GM12878 (cell line): ENCODE measurements around the gene F8A1. TPM values are rescaled to one million over a fixed set of nuclear protein-coding genes. Genes with fewer than 3 reads are reported as not detected.
"Not testable (repeated sequence)": the region's sequence is repeated elsewhere in the genome, so short reads cannot be mapped to it uniquely, and the experiment has no call there.

ENCODE experiments used
- ATAC-seq: fragments of 200-7000 bp; cut with Tn5 transposase; 3 replicates; pipeline ENCODE4 v1.9.1; 2020; ENCODE audit warnings: mild to moderate bottlenecking, moderate library complexity
- BruUV-seq: library from RNA; stranded (reverse); fragments of 400-500 nt; replicated peaks from 2 replicates; lab custom pipeline; 2021; lab: Mats Ljungman, UMichigan
- CTCF ChIA-PET: fragments of 300-600 bp; sonication (Branson Sonifier 250); formaldehyde crosslinking; extraction: SDS; loops from one replicate; lab custom pipeline; 2021; ENCODE audit warnings: inconsistent platforms; lab: Yijun Ruan, JAX
- POLR2A ChIA-PET: fragments of 350-600 bp; formaldehyde crosslinking; extraction: SDS; loops from one replicate; lab custom pipeline; 2021; ENCODE audit warnings: inconsistent platforms; lab: Charles Lee
- RAD21 ChIA-PET: fragments of 300-600 bp; sonication (Branson Sonifier 250); formaldehyde crosslinking; loops from one replicate; lab custom pipeline; 2023; ENCODE audit warnings: antibody characterized with exemption; ENCODE audit not compliant: unreplicated experiment; lab: Charles Lee
- SMC1A ChIA-PET: fragments of 300-600 bp; sonication (Branson Sonifier 250); formaldehyde crosslinking; loops from one replicate; lab custom pipeline; 2023; ENCODE audit not compliant: unreplicated experiment, uncharacterized antibody; lab: Charles Lee
- DNase-seq: peaks from one replicate; pipeline ENCODE4 v3.0.0-alpha.2; 2011; ENCODE audit warnings: low read depth, low spot score
- FAIRE-seq: peaks from 3 replicates; lab custom pipeline; 2011; peaks lifted over from hg19 to GRCh38; lab: Jason Lieb, UNC
- H2AFZ ChIP-seq: 2 replicates; pipeline ENCODE4 v1.6.0; 2011; ENCODE audit warnings: low read depth, low read length, control low read depth; ENCODE audit not compliant: control insufficient read depth
- H3K27ac ChIP-seq: 2 replicates; pipeline ENCODE4 v1.5.1; 2011; ENCODE audit warnings: control low read depth; ENCODE audit not compliant: control insufficient read depth, insufficient read depth
- H3K27me3 ChIP-seq, 2 experiments: replicated peaks in 1 of 2; 2 replicates each; pipeline versions ENCODE4 v1.6.0 to v1.6.1; 2011; ENCODE audit warnings: low read length in 1 of 2; ENCODE audit not compliant: control insufficient read depth in 2 of 2, insufficient read depth in 2 of 2
- H3K36me3 ChIP-seq, 2 experiments: 2 replicates each; pipeline ENCODE4 v1.5.1; 2011; ENCODE audit warnings: low read length in 1 of 2; ENCODE audit not compliant: control insufficient read depth in 2 of 2, insufficient read depth in 2 of 2
- H3K4me1 ChIP-seq: 2 replicates; pipeline ENCODE4 v1.6.1; 2011; ENCODE audit warnings: mild to moderate bottlenecking, low read length, moderate library complexity, mixed read lengths; ENCODE audit not compliant: control insufficient read depth, insufficient read depth
- H3K4me2 ChIP-seq: 2 replicates; pipeline ENCODE4 v1.6.0; 2011; ENCODE audit warnings: control low read depth; ENCODE audit not compliant: control insufficient read depth, insufficient read depth
- H3K4me3 ChIP-seq: fragments of 200-600 bp; sonication (generic); 2 replicates; pipeline ENCODE4 v1.5.1; 2016
- H3K79me2 ChIP-seq: 2 replicates; pipeline ENCODE4 v1.6.0; 2011; ENCODE audit warnings: low read length; ENCODE audit not compliant: control insufficient read depth, insufficient read depth
- H3K9ac ChIP-seq: 2 replicates; pipeline ENCODE4 v1.8.0; 2011; ENCODE audit warnings: low read length, control low read depth, mixed read lengths; ENCODE audit not compliant: control insufficient read depth, insufficient read depth
- H3K9me3 ChIP-seq: replicated peaks from 3 replicates; pipeline ENCODE4 v1.5.1; 2011; ENCODE audit warnings: mild to moderate bottlenecking, low read length; ENCODE audit not compliant: control insufficient read depth, insufficient read depth
- H4K20me1 ChIP-seq: 2 replicates; pipeline ENCODE4 v1.6.0; 2011; ENCODE audit not compliant: control insufficient read depth, insufficient read depth
- BMI1 ChIP-seq: fragments of 450-650 bp; IDR thresholded peaks from 2 replicates; pipeline ENCODE4 v1.6.1; 2016; ENCODE audit warnings: mild to moderate bottlenecking, moderate library complexity, borderline replicate concordance
- CBX3 ChIP-seq: fragments of 200-600 bp; sonication (generic); IDR thresholded peaks from 2 replicates; pipeline ENCODE4 v1.6.1; 2016; ENCODE audit warnings: low read depth, borderline replicate concordance
- CBX5 ChIP-seq: sonication (generic); IDR thresholded peaks from 2 replicates; pipeline ENCODE4 v1.6.1; 2016; ENCODE audit warnings: low read depth, moderate library complexity, mild to moderate bottlenecking, inconsistent platforms
- DPF2 ChIP-seq: fragments of 450-650 bp; IDR thresholded peaks from 2 replicates; pipeline ENCODE4 v1.6.1; 2017; ENCODE audit warnings: mild to moderate bottlenecking
- LARP7 ChIP-seq: fragments of 450-650 bp; IDR thresholded peaks from 2 replicates; pipeline ENCODE4 v1.6.1; 2017; ENCODE audit warnings: mild to moderate bottlenecking
- RFX5 ChIP-seq: IDR thresholded peaks from 2 replicates; pipeline ENCODE4 v1.6.1; 2011; ENCODE audit warnings: low read depth, low read length, improper control_type of control experiment
- SREBF1 ChIP-seq: IDR thresholded peaks from 2 replicates; pipeline ENCODE4 v1.6.1; 2012; ENCODE audit warnings: mild to moderate bottlenecking, low read length
- STAT3 ChIP-seq: IDR thresholded peaks from 2 replicates; pipeline ENCODE4 v1.6.1; 2011; ENCODE audit warnings: low read depth, low read length, improper control_type of control experiment
- TAF1 ChIP-seq: IDR thresholded peaks from 2 replicates; pipeline ENCODE4 v1.6.1; 2011; ENCODE audit warnings: mild to moderate bottlenecking, low read depth, low read length, borderline replicate concordance
- WGBS: methylation state at CpG from one replicate; pipeline ENCODE4 v1.1.6; 2016; ENCODE audit warnings: low lambda C conversion rate; ENCODE audit not compliant: insufficient replicate concordance, insufficient coverage; ENCODE audit errors: missing lambda C conversion rate; 5-methylcytosine and 5-hydroxymethylcytosine counted together
- in situ Hi-C: fragments of 300-500 bp; cut with MboI; formaldehyde crosslinking; loops from 9 replicates; pipeline ENCODE4 v1.14.3; 2018; ENCODE audit warnings: mixed read lengths
- intact Hi-C: fragments of 100-400 bp; cut with micrococcal nuclease; formaldehyde crosslinking; loops from one replicate; pipeline ENCODE4 v1.14.2; 2022; ENCODE audit not compliant: unreplicated experiment
- polyA plus RNA-seq, 11 experiments: library from polyadenylated mRNA; depleted of rRNA in 4 of 11; unstranded in 6 of 11; stranded (reverse) in 5 of 11; fragments of >200 nt; fragmentation: Nextera tagmentation in 4 of 11; fragmentation: Illumina TruSeq in 1 of 11; extraction: Ambion mirVana in 4 of 11; extraction: Trizol in 1 of 11; gene quantifications; 1 replicate in 1 of 11; 2 replicates in 10 of 11; pipeline versions ENCODE4 v1.2.1 to v1.2.3, GENCODE V29; 2011 to 2016; ENCODE audit warnings: inconsistent platforms in 2 of 11, missing spikeins in 2 of 11, low read depth in 1 of 11
- total RNA-seq, 4 experiments: library from RNA; depleted of rRNA in 3 of 4; stranded (reverse); fragments of >200 nt in 3 of 4; fragmentation: Illumina TruSeq in 1 of 4; extraction: Trizol in 1 of 4; gene quantifications; 2 replicates each; pipeline versions ENCODE4 v1.2.1 to v1.2.3, GENCODE V29; 2013 to 2021

Gene F8A1
- total and polyA plus RNA-seq, 10 of the 15 experiments (the other 5 are each of a cell fraction or from before 2014, with no cell fraction given) = 7.0 to 76.4 (median 16.0) TPM

- no peak for TF ChIP-seq DPF2
- TF ChIP-seq RFX5 = no peak
- TF ChIP-seq TAF1 = no peak
- no peak for TF ChIP-seq LARP7
- no peak for TF ChIP-seq CBX5
- TF ChIP-seq BMI1 = no peak
- no peak for TF ChIP-seq CBX3
- TF ChIP-seq SREBF1 = no peak
- no peak for TF ChIP-seq STAT3
- RAD21 ChIA-PET = no interaction called here
- BruUV-seq = no TSS peak
- DNase-seq (no peak), ATAC-seq (no peak), FAIRE-seq (no peak)
- Histone ChIP-seq H3K79me2 (no peaks in the 10 kb centered on the region), H4K20me1 (no peaks in the 10 kb centered on the region), H2AFZ (no peak overlapping the region), H3K9me3 (no peaks in the 10 kb centered on the region), H3K4me1 (no peaks in the 10 kb centered on the region), H3K36me3 (no peaks in the 10 kb centered on the region), H3K9ac (no peak overlapping the region), H3K27ac (no peak overlapping the region), H3K27me3 (no peaks in the 10 kb centered on the region), H3K4me3 (no peak overlapping the region), H3K4me2 (no peak overlapping the region)
- CTCF ChIA-PET = no interaction called here
- intact Hi-C loops = no loop called here
- in situ Hi-C loops = no loop called here
- WGBS = 33% methylated on average over 2 of the region's 2 CpGs
- POLR2A ChIA-PET = no interaction called here
- SMC1A ChIA-PET = no interaction called here
These were observed 12.8 kb upstream of the F8A1 start for GRCh38 chrX:154873329-154873728.

- DNase-seq, POLR2A ChIA-PET, H3K9ac ChIP-seq, intact Hi-C loops, SMC1A ChIA-PET, H3K4me3 ChIP-seq, H3K4me2 ChIP-seq, BruUV-seq, RAD21 ChIA-PET, in situ Hi-C loops, H3K36me3 ChIP-seq, H3K79me2 ChIP-seq, FAIRE-seq, H3K4me1 ChIP-seq, H4K20me1 ChIP-seq, H2AFZ ChIP-seq, H3K27me3 ChIP-seq, H3K27ac ChIP-seq, H3K9me3 ChIP-seq, CTCF ChIA-PET: not testable (repeated sequence)
- WGBS = no CpG with 5 or more reads among the region's 8 CpGs
- peak; percentile 23 for ATAC-seq
These were observed 2.1 kb upstream of the F8A1 start for GRCh38 chrX:154884069-154884468.

GRCh38 chrX:154885057-154885456 lies 1.1 kb upstream of the F8A1 start:
- DNase-seq, FAIRE-seq, BruUV-seq, POLR2A ChIA-PET, CTCF ChIA-PET, H3K4me1 ChIP-seq, H4K20me1 ChIP-seq, H3K27ac ChIP-seq, H3K36me3 ChIP-seq, H3K9ac ChIP-seq, H3K79me2 ChIP-seq, RAD21 ChIA-PET, in situ Hi-C loops, H3K9me3 ChIP-seq, ATAC-seq, H3K4me2 ChIP-seq, H2AFZ ChIP-seq, intact Hi-C loops, SMC1A ChIA-PET, H3K27me3 ChIP-seq, H3K4me3 ChIP-seq: not testable (repeated sequence)
- 100% methylated on average over 6 of the region's 33 CpGs for WGBS
